Glutamatergic neuron (in vitro differentiated cells): ENCODE measurements around the gene ZYX. TPM values are rescaled to one million over a fixed set of nuclear protein-coding genes. Genes with fewer than 3 reads are reported as not detected.
"Not testable (repeated sequence)": the region's sequence is repeated elsewhere in the genome, so short reads cannot be mapped to it uniquely, and the experiment has no call there.

Experiments
- DNase-seq: peaks from one replicate; pipeline ENCODE4 v3.0.0; 2022
- H3K27ac Mint-ChIP-seq: one replicate; pipeline ENCODE4 v1.8.0; 2020; ENCODE audit warnings: mild to moderate bottlenecking, mixed read lengths, inconsistent platforms; ENCODE audit not compliant: unreplicated experiment
- H3K27me3 Mint-ChIP-seq: one replicate; pipeline ENCODE4 v1.8.0; 2020; ENCODE audit warnings: mild to moderate bottlenecking, moderate library complexity, mixed read lengths, inconsistent platforms; ENCODE audit not compliant: unreplicated experiment
- H3K36me3 Mint-ChIP-seq: one replicate; pipeline ENCODE4 v1.8.0; 2020; ENCODE audit warnings: mild to moderate bottlenecking, mixed read lengths, inconsistent platforms; ENCODE audit not compliant: unreplicated experiment
- H3K4me1 Mint-ChIP-seq: one replicate; pipeline ENCODE4 v1.8.0; 2020; ENCODE audit warnings: mild to moderate bottlenecking, low read depth, mixed read lengths, inconsistent platforms; ENCODE audit not compliant: unreplicated experiment
- H3K4me3 Mint-ChIP-seq: one replicate; pipeline ENCODE4 v1.8.0; 2020; ENCODE audit warnings: mild to moderate bottlenecking, mixed read lengths, inconsistent platforms; ENCODE audit not compliant: unreplicated experiment
- H3K9me3 Mint-ChIP-seq: one replicate; pipeline ENCODE4 v1.8.0; 2020; ENCODE audit warnings: mild to moderate bottlenecking, moderate library complexity, mixed read lengths, inconsistent platforms; ENCODE audit not compliant: unreplicated experiment
- total RNA-seq: library from RNA; stranded (reverse); fragmentation: NEBNext Ultra II Directional; extraction: Animal tissue kit (Norgen Biotek cat#: 25700); gene quantifications from one replicate; pipeline ENCODE4 v1.2.1, GENCODE V29; 2021; ENCODE audit not compliant: unreplicated experiment
- TF ChIP-seq, protein P1 (sequence below): fragments of 200-600 bp; sonication (generic); IDR thresholded peaks from one replicate; pipeline ENCODE4 v1.5.0; 2021; ENCODE audit not compliant: partially characterized antibody, unreplicated experiment

Gene ZYX
- total RNA-seq, 1 donor from 2014 or later, result 163 TPM

DNA sequence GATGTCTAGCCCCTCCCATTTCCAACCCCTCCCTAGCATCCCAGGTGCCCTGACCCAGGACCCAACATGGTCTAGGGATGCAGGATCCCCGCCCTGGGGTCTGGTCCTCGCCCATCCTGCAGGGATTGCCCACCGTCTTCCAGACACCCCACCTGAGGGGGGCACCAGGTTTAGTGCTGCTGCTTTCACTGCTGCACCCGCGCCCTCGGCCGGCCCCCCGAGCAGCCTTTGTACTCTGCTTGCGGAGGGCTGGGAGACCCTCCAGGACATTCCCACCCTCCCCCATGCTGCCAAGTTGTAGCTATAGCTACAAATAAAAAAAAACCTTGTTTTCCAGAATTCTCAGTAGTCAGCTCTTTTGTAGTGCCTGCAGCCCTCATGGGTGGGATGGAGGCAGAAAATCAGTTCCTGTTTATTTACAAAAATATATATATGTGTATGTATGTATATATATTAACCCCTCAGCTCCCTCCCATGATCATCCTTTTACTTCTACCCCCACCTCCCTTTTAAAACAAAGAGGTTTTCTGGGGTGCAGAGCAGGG is 9.7 kb downstream of the ZYX start:
- no peak for DNase-seq
- Mint-ChIP-seq H3K36me3 (peaks cover 5% of the 10 kb centered on the region), H3K4me1 (peaks cover 7% of the 10 kb centered on the region), H3K27me3 (peaks cover 13% of the 10 kb centered on the region), H3K4me3 (no peak overlapping the region), H3K27ac (no peak overlapping the region), H3K9me3 (peaks cover 7% of the 10 kb centered on the region)
- TF ChIP-seq, protein P1, sequence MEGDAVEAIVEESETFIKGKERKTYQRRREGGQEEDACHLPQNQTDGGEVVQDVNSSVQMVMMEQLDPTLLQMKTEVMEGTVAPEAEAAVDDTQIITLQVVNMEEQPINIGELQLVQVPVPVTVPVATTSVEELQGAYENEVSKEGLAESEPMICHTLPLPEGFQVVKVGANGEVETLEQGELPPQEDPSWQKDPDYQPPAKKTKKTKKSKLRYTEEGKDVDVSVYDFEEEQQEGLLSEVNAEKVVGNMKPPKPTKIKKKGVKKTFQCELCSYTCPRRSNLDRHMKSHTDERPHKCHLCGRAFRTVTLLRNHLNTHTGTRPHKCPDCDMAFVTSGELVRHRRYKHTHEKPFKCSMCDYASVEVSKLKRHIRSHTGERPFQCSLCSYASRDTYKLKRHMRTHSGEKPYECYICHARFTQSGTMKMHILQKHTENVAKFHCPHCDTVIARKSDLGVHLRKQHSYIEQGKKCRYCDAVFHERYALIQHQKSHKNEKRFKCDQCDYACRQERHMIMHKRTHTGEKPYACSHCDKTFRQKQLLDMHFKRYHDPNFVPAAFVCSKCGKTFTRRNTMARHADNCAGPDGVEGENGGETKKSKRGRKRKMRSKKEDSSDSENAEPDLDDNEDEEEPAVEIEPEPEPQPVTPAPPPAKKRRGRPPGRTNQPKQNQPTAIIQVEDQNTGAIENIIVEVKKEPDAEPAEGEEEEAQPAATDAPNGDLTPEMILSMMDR, result no peak

GRCh38 chr7:143391462-143392404 is 10.6 kb downstream of the ZYX start:
- Mint-ChIP-seq H3K4me1 (peaks cover 7% of the 10 kb centered on the region), H3K36me3 (peaks cover 5% of the 10 kb centered on the region), H3K27ac (no peak overlapping the region), H3K4me3 (no peak overlapping the region), H3K27me3 (peaks cover 13% of the 10 kb centered on the region), H3K9me3 (peaks cover 9% of the 10 kb centered on the region)
- DNase-seq, result no peak
- TF ChIP-seq, protein P1, result no peak

DNA sequence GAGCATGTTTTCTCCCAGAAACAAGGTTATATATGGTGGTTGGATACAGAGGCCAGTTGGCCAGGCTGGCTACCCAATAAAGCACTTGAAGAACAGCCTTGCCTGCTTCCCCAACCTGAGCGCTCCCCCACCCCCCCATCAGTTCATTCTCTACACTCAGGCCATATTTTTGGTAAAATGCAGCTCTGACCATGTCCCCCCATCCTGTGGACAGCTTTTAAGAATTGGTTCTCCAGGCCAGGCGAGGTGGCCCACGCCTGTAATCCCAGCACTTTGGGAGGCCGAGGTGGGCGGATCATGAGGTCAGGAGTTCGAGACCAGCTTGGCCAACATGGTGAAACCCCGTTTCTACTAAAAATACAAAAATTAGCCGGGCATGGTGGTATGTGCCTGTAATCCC is 11.3 kb downstream of the ZYX start:
- not testable (repeated sequence) for H3K36me3 Mint-ChIP-seq, DNase-seq, H3K4me1 Mint-ChIP-seq, H3K4me3 Mint-ChIP-seq, H3K27ac Mint-ChIP-seq
- H3K27me3 Mint-ChIP-seq, result peaks cover 13% of the 10 kb centered on the region
- peaks cover 11% of the 10 kb centered on the region for H3K9me3 Mint-ChIP-seq

DNA sequence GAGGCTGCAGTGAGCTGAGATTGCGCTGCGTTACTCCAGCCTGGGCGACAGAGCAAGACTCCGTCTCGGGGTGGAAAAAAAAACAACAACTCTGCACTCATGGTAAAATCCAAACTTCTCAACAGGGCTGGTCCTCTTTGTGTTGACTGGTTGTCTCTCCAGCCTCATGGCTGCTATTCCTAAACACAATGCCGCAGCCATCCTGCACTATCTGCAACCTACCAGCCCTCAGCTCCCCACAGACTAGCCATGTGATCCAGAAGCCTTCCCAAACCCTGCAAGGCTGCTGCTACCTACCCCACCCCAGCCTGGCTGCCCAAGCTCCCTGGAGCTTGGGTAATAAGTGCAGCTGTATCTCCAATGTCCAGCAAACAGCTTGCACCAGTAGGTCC is 11.7 kb downstream of the ZYX start:
- Mint-ChIP-seq H3K36me3 (peaks cover 5% of the 10 kb centered on the region), H3K27ac (no peak overlapping the region), H3K4me1 (peaks cover 4% of the 10 kb centered on the region), H3K4me3 (no peak overlapping the region), H3K9me3 (peaks cover 13% of the 10 kb centered on the region), H3K27me3 (peaks cover 13% of the 10 kb centered on the region)
- TF ChIP-seq, protein P1, result no peak
- DNase-seq, result no peak

DNA sequence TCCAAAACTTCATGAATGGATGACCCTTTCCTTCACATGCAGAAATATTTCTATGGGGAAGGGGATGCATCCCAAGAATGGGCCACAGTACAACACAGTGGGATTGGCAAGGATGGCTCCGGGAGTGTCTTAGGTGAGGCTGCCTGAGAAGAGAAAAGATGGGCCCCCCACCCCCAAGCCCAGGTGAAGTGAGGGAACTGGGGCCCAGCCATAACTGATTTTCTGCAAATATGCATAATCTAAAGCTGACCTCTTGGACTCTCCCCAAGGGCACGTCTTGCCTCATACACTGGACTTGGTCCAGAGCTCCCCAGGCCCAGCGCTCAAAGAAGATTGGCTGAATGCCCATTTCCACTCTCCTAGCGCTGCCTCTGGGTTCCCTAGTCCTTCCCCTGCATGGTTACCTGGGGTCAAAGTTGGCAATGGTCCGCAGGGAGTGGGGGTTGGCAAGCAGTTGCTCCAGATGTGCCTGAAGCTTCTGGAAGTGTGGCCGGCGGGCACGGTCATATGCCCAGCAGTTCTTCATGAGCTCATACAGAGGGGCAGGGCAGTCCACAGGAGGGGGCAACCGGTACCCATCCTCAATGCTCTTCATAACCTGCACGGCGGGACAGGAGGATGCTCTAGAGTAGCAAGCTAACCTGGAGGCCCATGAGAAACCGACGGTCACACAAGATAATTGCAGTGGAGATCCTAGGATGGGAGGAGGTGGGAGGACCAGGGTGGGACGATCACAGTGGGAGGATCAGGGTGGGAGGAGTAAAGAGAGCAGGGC is 12.3 kb downstream of the ZYX start:
- Mint-ChIP-seq H3K27ac (no peak overlapping the region), H3K27me3 (peaks cover 13% of the 10 kb centered on the region), H3K4me3 (no peak overlapping the region), H3K36me3 (peaks cover 5% of the 10 kb centered on the region), H3K9me3 (peaks cover 13% of the 10 kb centered on the region), H3K4me1 (peaks cover 4% of the 10 kb centered on the region)
- no peak for DNase-seq
- TF ChIP-seq, protein P1, result no peak
